Stimulated activated CD4-positive, alpha-beta T cell treated with anti-CD3 and anti-CD28 coated beads, Interleukin-2, amount 100 ng/mL, for 24 hours (primary cell): ENCODE data around the gene MACROD1.

Experiments used
- DNase-seq, 2 donors: peaks; one replicate each; pipeline ENCODE4 v3.0.0-alpha.2; 2020

MACROD1 gene

GRCh38 chr11:64150481-64151239, 15.3 kb downstream of the MACROD1 start:
- no peak for DNase-seq

GRCh38 chr11:64150051-64150450, 15.9 kb downstream of the MACROD1 start:
- no peak for DNase-seq

- DNase-seq = no peak
Observed at GRCh38 chr11:64148917-64149617, 16.8 kb downstream of the MACROD1 start.

- DNase-seq = peak; percentile 80 to 83
Observed at GRCh38 chr11:64148226-64148916, 17.5 kb downstream of the MACROD1 start.

- peak; percentile 68 to 71 for DNase-seq
Observed at GRCh38 chr11:64146036-64146955, 19.6 kb downstream of the MACROD1 start.

- no peak for DNase-seq
Observed at GRCh38 chr11:64144587-64145472, 21.1 kb downstream of the MACROD1 start.

- DNase-seq = no peak
Observed at GRCh38 chr11:64141081-64141783, 24.7 kb downstream of the MACROD1 start.

- DNase-seq = no peak
Observed at GRCh38 chr11:64140082-64140481, 25.8 kb downstream of the MACROD1 start.

GRCh38 chr11:64139049-64139448, 26.9 kb downstream of the MACROD1 start:
- DNase-seq = no peak

- DNase-seq = no peak
Observed at GRCh38 chr11:64138398-64138797, 27.5 kb downstream of the MACROD1 start.

- no peak for DNase-seq
Observed at GRCh38 chr11:64136765-64137441, 29.0 kb downstream of the MACROD1 start.

- DNase-seq = no peak
Observed at GRCh38 chr11:64135711-64136110, 30.2 kb downstream of the MACROD1 start.

GRCh38 chr11:64134963-64135362, 30.9 kb downstream of the MACROD1 start:
- no peak for DNase-seq

GRCh38 chr11:64132982-64133705, 32.8 kb downstream of the MACROD1 start:
- no peak for DNase-seq

GRCh38 chr11:64132191-64132771, 33.6 kb downstream of the MACROD1 start:
- DNase-seq = no peak

- no peak for DNase-seq
Observed at GRCh38 chr11:64131683-64132190, 34.2 kb downstream of the MACROD1 start.

GRCh38 chr11:64130618-64131017, 35.3 kb downstream of the MACROD1 start:
- no peak for DNase-seq

GRCh38 chr11:64129403-64129802, 36.5 kb downstream of the MACROD1 start:
- DNase-seq = no peak
